Mammary epithelial cell (primary cell): ENCODE measurements around the gene EPN1.

Source experiments
- EZH2 ChIP-seq: IDR thresholded peaks from 2 replicates; pipeline ENCODE4 v1.6.1; 2012; ENCODE audit warnings: low read length, inconsistent platforms, borderline replicate concordance
- TF ChIP-seq, protein P1 (sequence below), 2 donors: IDR thresholded peaks in 1 of 2; conservative IDR thresholded peaks in 1 of 2; 2 replicates each; pipeline ENCODE4 v1.5.1; 2011 to 2012; ENCODE audit warnings: inconsistent platforms in 2 of 2, low read length in 2 of 2, mild to moderate bottlenecking in 2 of 2, control low read depth in 1 of 2, low read depth in 1 of 2; ENCODE audit not compliant: insufficient read depth in 1 of 2; ENCODE audit errors: extremely low read depth in 1 of 2

DNA sequence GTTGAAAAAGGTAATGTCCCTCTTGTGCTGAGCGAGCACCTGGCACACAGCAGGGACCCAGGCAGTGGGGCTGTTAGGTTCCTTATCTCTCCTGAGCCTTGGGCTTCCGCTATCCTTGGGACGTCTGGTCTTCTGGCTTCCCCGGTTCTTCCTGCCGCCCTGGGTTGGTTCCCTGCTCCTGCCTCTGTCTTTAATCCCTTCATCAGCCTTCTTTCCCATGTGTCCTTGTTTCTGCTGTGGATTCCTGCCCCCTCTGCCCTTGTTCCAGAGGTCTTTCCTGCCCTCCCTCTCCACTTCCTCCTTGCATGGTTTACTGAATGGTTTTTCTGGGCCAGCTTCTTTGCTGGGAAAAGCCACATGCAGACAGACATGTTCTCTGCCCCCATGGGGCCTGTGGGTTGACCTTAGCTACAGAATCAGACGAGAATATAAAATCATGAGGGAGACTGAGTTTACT lies 2.6 kb downstream of the EPN1 start:
- no peak for TF ChIP-seq EZH2
- TF ChIP-seq, protein P1, sequence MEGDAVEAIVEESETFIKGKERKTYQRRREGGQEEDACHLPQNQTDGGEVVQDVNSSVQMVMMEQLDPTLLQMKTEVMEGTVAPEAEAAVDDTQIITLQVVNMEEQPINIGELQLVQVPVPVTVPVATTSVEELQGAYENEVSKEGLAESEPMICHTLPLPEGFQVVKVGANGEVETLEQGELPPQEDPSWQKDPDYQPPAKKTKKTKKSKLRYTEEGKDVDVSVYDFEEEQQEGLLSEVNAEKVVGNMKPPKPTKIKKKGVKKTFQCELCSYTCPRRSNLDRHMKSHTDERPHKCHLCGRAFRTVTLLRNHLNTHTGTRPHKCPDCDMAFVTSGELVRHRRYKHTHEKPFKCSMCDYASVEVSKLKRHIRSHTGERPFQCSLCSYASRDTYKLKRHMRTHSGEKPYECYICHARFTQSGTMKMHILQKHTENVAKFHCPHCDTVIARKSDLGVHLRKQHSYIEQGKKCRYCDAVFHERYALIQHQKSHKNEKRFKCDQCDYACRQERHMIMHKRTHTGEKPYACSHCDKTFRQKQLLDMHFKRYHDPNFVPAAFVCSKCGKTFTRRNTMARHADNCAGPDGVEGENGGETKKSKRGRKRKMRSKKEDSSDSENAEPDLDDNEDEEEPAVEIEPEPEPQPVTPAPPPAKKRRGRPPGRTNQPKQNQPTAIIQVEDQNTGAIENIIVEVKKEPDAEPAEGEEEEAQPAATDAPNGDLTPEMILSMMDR (conservative IDR thresholded peaks at IDR 0.05 in 1 of 2, IDR thresholded peaks at IDR 0.05 in 1 of 2; ENCODE audit: extremely low read depth in 1 of 2, insufficient read depth in 1 of 2, low read depth in 1 of 2, low read length in 2 of 2), result no peak
